H1 (cell line): Measurements from ENCODE around the gene NKAIN2. TPM values are rescaled to one million over a fixed set of nuclear protein-coding genes. Genes with fewer than 3 reads are reported as not detected.

Experiments
- CTCF ChIA-PET: fragments of 300-600 bp; sonication (Branson Sonifier 250); formaldehyde crosslinking; loops from one replicate; lab custom pipeline; 2021; ENCODE audit not compliant: partially characterized antibody; lab: Charles Lee
- POLR2A ChIA-PET: fragments of 300-600 bp; sonication (Branson Sonifier 250); formaldehyde crosslinking; loops from one replicate; lab custom pipeline; 2021; ENCODE audit warnings: inconsistent platforms; ENCODE audit not compliant: partially characterized antibody; lab: Charles Lee
- DNase-seq, 2 experiments: peaks; one replicate each; pipeline versions ENCODE4 v3.0.0 to v3.0.0-alpha.2; 2010 to 2022; ENCODE audit warnings: low spot score in 2 of 2, low read depth in 1 of 2, mixed read lengths in 1 of 2
- FAIRE-seq: peaks from 2 replicates; lab custom pipeline; 2011; peaks lifted over from hg19 to GRCh38; lab: Jason Lieb, UNC
- H2AFZ ChIP-seq: 2 replicates; pipeline ENCODE4 v1.8.1; 2012; ENCODE audit warnings: low read length, inconsistent platforms
- H2AK5ac ChIP-seq: 2 replicates; pipeline ENCODE4 v1.6.1; 2013; ENCODE audit warnings: low read depth, low read length
- H2BK120ac ChIP-seq: replicated peaks from 2 replicates; pipeline ENCODE3; 2013; ENCODE audit warnings: low read depth, low read length, inconsistent platforms
- H2BK12ac ChIP-seq: 2 replicates; pipeline ENCODE4 v1.6.1; 2013; ENCODE audit warnings: low read depth, low read length
- H2BK15ac ChIP-seq: 2 replicates; pipeline ENCODE4 v1.6.1; 2013; ENCODE audit warnings: low read length
- H2BK20ac ChIP-seq: 2 replicates; pipeline ENCODE4 v1.6.1; 2013; ENCODE audit warnings: low read length
- H2BK5ac ChIP-seq: 2 replicates; pipeline ENCODE4 v1.6.1; 2013; ENCODE audit warnings: low read depth, low read length
- H3K14ac ChIP-seq: 2 replicates; pipeline ENCODE4 v1.6.1; 2013; ENCODE audit warnings: inconsistent platforms; ENCODE audit not compliant: insufficient read length
- H3K18ac ChIP-seq: 2 replicates; pipeline ENCODE4 v1.6.1; 2013; ENCODE audit warnings: low read length; ENCODE audit errors: extremely low read depth
- H3K23ac ChIP-seq: 2 replicates; pipeline ENCODE4 v1.6.1; 2013; ENCODE audit warnings: inconsistent platforms; ENCODE audit not compliant: insufficient read length
- H3K23me2 ChIP-seq: 2 replicates; pipeline ENCODE4 v1.6.1; 2013; ENCODE audit warnings: low read depth, low read length
- H3K27ac ChIP-seq: 2 replicates; pipeline ENCODE4 v1.6.1; 2011; ENCODE audit warnings: low read depth, low read length, inconsistent platforms
- H3K27me3 ChIP-seq, 4 experiments: replicated peaks in 1 of 4; 1 replicate in 1 of 4; 2 replicates in 3 of 4; pipeline versions ENCODE4 v1.6.1 to v1.8.1; 2011 to 2013; ENCODE audit warnings: low read length in 3 of 4, mild to moderate bottlenecking in 3 of 4, inconsistent platforms in 2 of 4, mixed read lengths in 2 of 4, moderate library complexity in 1 of 4; ENCODE audit not compliant: control insufficient read depth in 3 of 4, insufficient read depth in 3 of 4; ENCODE audit errors: extremely low read depth in 1 of 4
- H3K36me3 ChIP-seq, 4 experiments: 2 replicates each; pipeline versions ENCODE4 v1.6.1 to v1.8.1; 2011 to 2013; ENCODE audit warnings: mild to moderate bottlenecking in 4 of 4, low read length in 3 of 4, moderate library complexity in 2 of 4, control low read depth in 1 of 4, inconsistent platforms in 1 of 4; ENCODE audit not compliant: insufficient read depth in 4 of 4, control insufficient read depth in 2 of 4
- H3K4ac ChIP-seq: replicated peaks from 2 replicates; pipeline ENCODE3; 2013; ENCODE audit warnings: low read length, low read depth, mixed read lengths, inconsistent platforms; ENCODE audit not compliant: insufficient read length
- H3K4me1 ChIP-seq, 4 experiments: replicated peaks in 1 of 4; 1 replicate in 1 of 4; 2 replicates in 3 of 4; pipeline versions ENCODE4 v1.6.1 to v1.8.1; 2011 to 2013; ENCODE audit warnings: low read length in 3 of 4, inconsistent platforms in 2 of 4, mixed read lengths in 1 of 4; ENCODE audit not compliant: insufficient read depth in 4 of 4, control insufficient read depth in 3 of 4
- H3K4me2 ChIP-seq, 2 experiments: 2 replicates each; pipeline versions ENCODE4 v1.6.1 to v1.8.1; 2011 to 2013; ENCODE audit warnings: low read depth in 2 of 2, low read length in 2 of 2, control low read depth in 1 of 2, inconsistent platforms in 1 of 2, mild to moderate bottlenecking in 1 of 2; ENCODE audit not compliant: insufficient read depth in 1 of 2
- H3K4me3 ChIP-seq, 4 experiments: fragments of 200-600, 300-600 bp in 1 of 4; sonication (generic), shearing (Covaris generic), sonication (Bioruptor Twin) in 1 of 4; 2 replicates each; pipeline versions ENCODE4 v1.5.1 to v1.8.1; 2011 to 2016; ENCODE audit warnings: low read length in 4 of 4, low read depth in 3 of 4, control low read depth in 2 of 4, inconsistent platforms in 2 of 4, mild to moderate bottlenecking in 2 of 4, mixed read lengths in 1 of 4, moderate library complexity in 1 of 4; ENCODE audit not compliant: insufficient read depth in 2 of 4; ENCODE audit errors: extremely low read depth in 1 of 4
- H3K56ac ChIP-seq: replicated peaks from 2 replicates; pipeline ENCODE3; 2013; ENCODE audit warnings: low read depth, mild to moderate bottlenecking, mixed read lengths, low read length, inconsistent platforms; ENCODE audit not compliant: insufficient read length
- H3K79me1 ChIP-seq: 2 replicates; pipeline ENCODE4 v1.6.1; 2013; ENCODE audit warnings: low read depth, low read length, control low read depth
- H3K79me2 ChIP-seq, 2 experiments: 2 replicates each; pipeline versions ENCODE4 v1.6.1 to v1.8.1; 2012 to 2013; ENCODE audit warnings: low read length in 2 of 2, mild to moderate bottlenecking in 2 of 2, inconsistent platforms in 1 of 2; ENCODE audit not compliant: insufficient read depth in 2 of 2, control insufficient read depth in 1 of 2
- H3K9ac ChIP-seq, 4 experiments: replicated peaks in 1 of 4; 1 replicate in 1 of 4; 2 replicates in 3 of 4; pipeline versions ENCODE4 v1.6.1 to v1.8.1; 2011 to 2013; ENCODE audit warnings: low read depth in 3 of 4, low read length in 3 of 4, control low read depth in 2 of 4, mild to moderate bottlenecking in 2 of 4, moderate library complexity in 2 of 4, inconsistent platforms in 1 of 4; ENCODE audit errors: extremely low read depth in 1 of 4
- H3K9me3 ChIP-seq, 2 experiments: 2 replicates each; pipeline versions ENCODE4 v1.6.1 to v1.8.1; 2012 to 2013; ENCODE audit warnings: mild to moderate bottlenecking in 2 of 2, moderate library complexity in 2 of 2, control low read depth in 1 of 2, inconsistent platforms in 1 of 2, low read depth in 1 of 2, low read length in 1 of 2, mixed read lengths in 1 of 2; ENCODE audit not compliant: insufficient read depth in 2 of 2
- H4K20me1 ChIP-seq, 2 experiments: replicated peaks in 1 of 2; 2 replicates each; pipeline versions ENCODE3 to v1.8.1; 2011 to 2013; ENCODE audit warnings: inconsistent platforms in 2 of 2, low read length in 2 of 2, mild to moderate bottlenecking in 1 of 2; ENCODE audit not compliant: insufficient read depth in 2 of 2, control insufficient read depth in 1 of 2
- H4K5ac ChIP-seq: 2 replicates; pipeline ENCODE4 v1.6.1; 2013; ENCODE audit warnings: low read length, low read depth, mixed read lengths, inconsistent platforms; ENCODE audit not compliant: insufficient read length
- H4K8ac ChIP-seq: 2 replicates; pipeline ENCODE4 v1.8.0; 2013; ENCODE audit warnings: mild to moderate bottlenecking, moderate library complexity, low read length, inconsistent platforms; ENCODE audit not compliant: insufficient read depth; ENCODE audit errors: extremely low read depth
- H4K91ac ChIP-seq: replicated peaks from 2 replicates; pipeline ENCODE3; 2013; ENCODE audit warnings: low read length, mixed read lengths, inconsistent platforms; ENCODE audit not compliant: insufficient read length
- YY1 ChIP-seq: IDR thresholded peaks from 2 replicates; pipeline ENCODE4 v1.6.1; 2011; ENCODE audit warnings: low read depth, mild to moderate bottlenecking, low read length
- WGBS, 2 experiments: shearing (Covaris generic) in 1 of 2; methylation state at CpG; one replicate each; pipeline versions ENCODE4 v1.1.6 to v1.1.7; 2013 to 2015; ENCODE audit warnings: low lambda C conversion rate in 2 of 2, mixed read lengths in 2 of 2, inconsistent platforms in 1 of 2, low coverage in 1 of 2, missing lambda C conversion rate in 1 of 2; ENCODE audit not compliant: insufficient replicate concordance in 2 of 2, insufficient coverage in 1 of 2, insufficient read length in 1 of 2; ENCODE audit errors: extremely low coverage in 1 of 2, missing lambda C conversion rate in 1 of 2; 5-methylcytosine and 5-hydroxymethylcytosine counted together
- polyA plus RNA-seq, 7 experiments: library from polyadenylated mRNA; depleted of rRNA in 3 of 7; stranded (reverse) in 5 of 7; unstranded in 2 of 7; fragments of >200 nt in 5 of 7; fragments of 200-250 nt in 2 of 7; gene quantifications; 1 replicate in 5 of 7; 2 replicates in 1 of 7; 4 replicates in 1 of 7; pipeline versions ENCODE4 v1.2.1 to v1.2.3, GENCODE V29; 2011 to 2013; ENCODE audit warnings: missing spikeins in 2 of 7, mixed read lengths in 2 of 7
- total RNA-seq: library from RNA; stranded (reverse); fragmentation: NEBNext Ultra II Directional; extraction: Animal tissue kit (Norgen Biotek cat#: 25700); gene quantifications from 2 replicates; pipeline ENCODE4 v1.2.1, GENCODE V29; 2021

NKAIN2 gene
- total and polyA plus RNA-seq, 2 of the 8 experiments (the other 6 are each of a cell fraction or from before 2014, with no cell fraction given) = 0.20 to 0.34 TPM

DNA sequence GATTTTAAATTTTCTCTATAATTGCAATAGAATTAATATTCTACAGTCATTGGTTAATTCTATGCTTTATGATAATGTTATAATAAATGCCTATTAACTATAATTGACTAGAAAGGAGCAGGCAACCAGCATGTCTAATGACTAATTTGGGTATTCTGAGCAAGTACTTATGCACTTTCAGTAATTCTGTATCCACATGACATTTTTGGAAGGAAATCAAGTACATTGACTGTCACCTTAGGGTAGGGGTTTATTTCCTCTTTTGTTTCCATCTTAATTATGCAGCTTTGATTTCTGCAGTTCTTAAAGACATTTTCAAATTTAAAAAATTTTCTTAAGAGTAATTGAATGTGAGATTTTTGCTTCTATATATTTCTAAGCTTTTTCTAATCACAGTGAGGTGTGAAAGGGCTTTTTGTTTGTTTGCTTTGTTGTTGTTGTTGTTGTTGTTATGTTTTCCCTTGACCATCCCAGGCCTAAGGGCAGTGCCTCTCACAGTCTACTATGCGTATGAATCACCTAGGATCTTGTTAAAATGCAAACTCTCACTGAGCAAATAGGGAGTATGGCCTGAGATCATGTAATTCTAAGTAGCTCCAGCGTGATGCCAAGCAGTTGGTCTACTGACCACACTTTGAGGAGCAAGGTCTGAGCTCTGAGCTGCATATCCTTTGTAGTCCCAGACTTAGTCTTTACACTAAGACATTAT lies 691.4 kb downstream of the NKAIN2 start:
- H2AK5ac ChIP-seq = no peak overlapping the region
- FAIRE-seq (no peak), DNase-seq (no peak)
- H3K27ac ChIP-seq = no peak overlapping the region
- no peak overlapping the region for H4K8ac ChIP-seq
- H3K4me2 ChIP-seq = no peak overlapping the region
- no peak overlapping the region for H4K5ac ChIP-seq
- H3K4me1 ChIP-seq = peaks cover 0 to 7% (median 5%) of the 10 kb centered on the region in 4 experiments; a peak in 4 of 7 replicates
- TF ChIP-seq YY1 = no peak
- no peak overlapping the region for H3K23ac ChIP-seq
- 83% methylated on average over 2 of the region's 2 CpGs; no CpG with 5 or more reads in 1 of the 2 experiments for WGBS, 2 experiments
- H3K79me1 ChIP-seq = no peaks in the 10 kb centered on the region
- H3K36me3 ChIP-seq = no peaks in the 10 kb centered on the region
- H2BK120ac ChIP-seq = no peak overlapping the region
- H3K9ac ChIP-seq = no peak overlapping the region
- H3K9me3 ChIP-seq = no peaks in the 10 kb centered on the region
- H3K18ac ChIP-seq = no peak overlapping the region
- no peak overlapping the region for H3K4me3 ChIP-seq
- H2BK12ac ChIP-seq = no peak overlapping the region
- no peak overlapping the region for H2AFZ ChIP-seq
- no peaks in the 10 kb centered on the region for H3K79me2 ChIP-seq
- no peak overlapping the region for H4K91ac ChIP-seq
- H3K23me2 ChIP-seq = no peaks in the 10 kb centered on the region; the same call in 1 of the 2 replicates
- H3K14ac ChIP-seq = no peak overlapping the region
- H3K27me3 ChIP-seq = no peaks in the 10 kb centered on the region
- H4K20me1 ChIP-seq = no peaks in the 10 kb centered on the region
- H2BK5ac ChIP-seq = no peak overlapping the region
- no peak overlapping the region for H2BK20ac ChIP-seq
- POLR2A ChIA-PET = no interaction called here
- no peak overlapping the region for H3K4ac ChIP-seq
- no peak overlapping the region for H3K56ac ChIP-seq
- CTCF ChIA-PET = interaction anchor here (0.6 to 0.9 kb wide), 2 partner anchors 187 to 301 kb away, joined by 3 to 4 read pairs; no protein-coding TSS in a partner anchor
- no peak overlapping the region for H2BK15ac ChIP-seq
